Keratinocyte (primary cell): Measurements from ENCODE around the gene GJA4. TPM values are rescaled to one million over a fixed set of nuclear protein-coding genes. Genes with fewer than 3 reads are reported as not detected.
"Not testable (repeated sequence)": the region's sequence is repeated elsewhere in the genome, so short reads cannot be mapped to it uniquely, and the experiment has no call there.

Experiments
- DNase-seq: peaks from one replicate; pipeline ENCODE4 v3.0.0-alpha.2; 2011; ENCODE audit warnings: low read depth, missing footprints, low spot score
- FAIRE-seq: peaks from 2 replicates; lab custom pipeline; 2011; peaks lifted over from hg19 to GRCh38; lab: Jason Lieb, UNC
- H2AFZ ChIP-seq: 2 replicates; pipeline ENCODE4 v1.6.0; 2012; ENCODE audit warnings: low read length, control low read depth, inconsistent platforms; ENCODE audit not compliant: control insufficient read depth
- H3K27ac ChIP-seq: 2 replicates; pipeline ENCODE4 v1.5.1; 2011; ENCODE audit warnings: low read length; ENCODE audit not compliant: control insufficient read depth, insufficient read depth
- H3K27me3 ChIP-seq: 3 replicates; pipeline ENCODE4 v1.6.0; 2011; ENCODE audit warnings: low read length; ENCODE audit not compliant: control insufficient read depth, insufficient read depth; ENCODE audit errors: extremely low read depth
- H3K36me3 ChIP-seq, 2 experiments: 2 replicates in 1 of 2; 3 replicates in 1 of 2; pipeline ENCODE4 v1.5.1; 2011; ENCODE audit warnings: low read length in 2 of 2, mild to moderate bottlenecking in 1 of 2; ENCODE audit not compliant: control insufficient read depth in 2 of 2, insufficient read depth in 2 of 2; ENCODE audit errors: extremely low read depth in 1 of 2
- H3K4me1 ChIP-seq: 3 replicates; pipeline ENCODE4 v1.5.1; 2011; ENCODE audit warnings: low read length; ENCODE audit not compliant: control insufficient read depth, insufficient read depth; ENCODE audit errors: extremely low read depth
- H3K4me2 ChIP-seq: 3 replicates; pipeline ENCODE4 v1.6.0; 2011; ENCODE audit warnings: low read depth, low read length; ENCODE audit not compliant: control insufficient read depth, insufficient read depth; ENCODE audit errors: extremely low read depth
- H3K4me3 ChIP-seq, 3 experiments: fragments of 200-600 bp in 1 of 3; sonication (generic) in 1 of 3; 2 replicates in 2 of 3; 3 replicates in 1 of 3; pipeline ENCODE4 v1.5.1; 2011 to 2016; ENCODE audit warnings: low read length in 3 of 3, mild to moderate bottlenecking in 3 of 3, control low read depth in 2 of 3, inconsistent platforms in 1 of 3, low read depth in 1 of 3, mixed read lengths in 1 of 3, mixed run types in 1 of 3, moderate library complexity in 1 of 3; ENCODE audit not compliant: control insufficient read depth in 2 of 3, insufficient read depth in 2 of 3; ENCODE audit errors: extremely low read depth in 1 of 3
- H3K79me2 ChIP-seq: 2 replicates; pipeline ENCODE4 v1.6.0; 2012; ENCODE audit warnings: low read length; ENCODE audit not compliant: control insufficient read depth, insufficient read depth
- H3K9ac ChIP-seq: 3 replicates; pipeline ENCODE4 v1.6.0; 2011; ENCODE audit warnings: low read length; ENCODE audit not compliant: control insufficient read depth, insufficient read depth; ENCODE audit errors: extremely low read depth
- H3K9me1 ChIP-seq: 3 replicates; pipeline ENCODE4 v1.6.0; 2011; ENCODE audit warnings: low read length; ENCODE audit not compliant: control insufficient read depth, insufficient read depth; ENCODE audit errors: extremely low read depth
- H3K9me3 ChIP-seq: 2 replicates; pipeline ENCODE4 v1.5.1; 2012; ENCODE audit warnings: low read depth, low read length; ENCODE audit not compliant: control insufficient read depth
- H4K20me1 ChIP-seq: 3 replicates; pipeline ENCODE4 v1.6.0; 2011; ENCODE audit warnings: low read length; ENCODE audit not compliant: control insufficient read depth, insufficient read depth; ENCODE audit errors: extremely low read depth
- CTCF ChIP-seq, 3 experiments: IDR thresholded peaks in 1 of 3; conservative IDR thresholded peaks in 1 of 3; optimal IDR thresholded peaks in 1 of 3; 2 replicates in 2 of 3; 3 replicates in 1 of 3; pipeline versions ENCODE3 to v1.5.1; 2011; ENCODE audit warnings: low read length in 3 of 3, mild to moderate bottlenecking in 3 of 3, moderate library complexity in 2 of 3, control low read depth in 1 of 3, inconsistent platforms in 1 of 3; ENCODE audit not compliant: insufficient read depth in 2 of 3; ENCODE audit errors: extremely low read depth in 1 of 3
- EZH2 ChIP-seq: IDR thresholded peaks from one replicate; pipeline ENCODE4 v1.6.1; 2012; ENCODE audit warnings: inconsistent platforms, mild to moderate bottlenecking, low read length, moderate library complexity
- dilution Hi-C: fragments of 300-500 bp; cut with MboI; formaldehyde crosslinking; loops from one replicate; pipeline ENCODE4 v1.7.0; 2020; ENCODE audit warnings: low sequenced_read_pairs; ENCODE audit not compliant: extremely low pct_ligation_motif_present
- polyA plus RNA-seq, 5 experiments: library from polyadenylated mRNA; depleted of rRNA in 3 of 5; stranded (reverse) in 3 of 5; stranded (forward) in 1 of 5; unstranded in 1 of 5; fragments of >200 nt; gene quantifications; 1 replicate in 1 of 5; 2 replicates in 3 of 5; 3 replicates in 1 of 5; pipeline versions ENCODE4 v1.2.1 to v1.2.3, GENCODE V29; 2011 to 2012; ENCODE audit warnings: missing spikeins in 2 of 5, low read depth in 1 of 5, low replicate concordance in 1 of 5

The GJA4 gene
- polyA plus RNA-seq, 1 donor (not counting 4 experiments of a cell fraction or from before 2014, with no cell fraction given), result not detected

GRCh38 chr1:34770891-34771504, 21.8 kb upstream of the GJA4 start:
- no peak for DNase-seq
- peak overlapping the region; percentile 48 for H3K4me2 ChIP-seq
- no peaks in the 10 kb centered on the region for H3K36me3 ChIP-seq
- peak; percentile 69 for FAIRE-seq
- H3K9me3 ChIP-seq, result no peaks in the 10 kb centered on the region
- no peak overlapping the region for H3K4me3 ChIP-seq
- TF ChIP-seq EZH2 (no peak), CTCF (optimal IDR thresholded peaks at IDR 0.05 in 1 of 3, IDR thresholded peaks at IDR 0.05 in 1 of 3, conservative IDR thresholded peaks at IDR 0.05 in 1 of 3; ENCODE audit: extremely low read depth in 1 of 3, insufficient read depth in 2 of 3, low read length in 3 of 3) (no peak)
- H3K9me1 ChIP-seq, result no peaks in the 10 kb centered on the region
- H3K27me3 ChIP-seq, result no peaks in the 10 kb centered on the region
- no peak overlapping the region for H3K9ac ChIP-seq
- no peaks in the 10 kb centered on the region for H4K20me1 ChIP-seq
- dilution Hi-C loops, result no loop called here
- no peaks in the 10 kb centered on the region for H3K79me2 ChIP-seq
- H3K27ac ChIP-seq, result no peak overlapping the region
- peak overlapping the region; percentile 25 for H2AFZ ChIP-seq
- H3K4me1 ChIP-seq, result peaks cover 20% of the 10 kb centered on the region

GRCh38 chr1:34771573-34772371, 21.0 kb upstream of the GJA4 start:
- Histone ChIP-seq H3K79me2 (no peaks in the 10 kb centered on the region), H3K36me3 (no peaks in the 10 kb centered on the region), H3K27me3 (no peaks in the 10 kb centered on the region), H3K4me3 (no peak overlapping the region), H3K9me3 (no peaks in the 10 kb centered on the region), H3K4me2 (peak overlapping the region; percentile 48), H4K20me1 (no peaks in the 10 kb centered on the region), H3K4me1 (peaks cover 23% of the 10 kb centered on the region), H2AFZ (no peak overlapping the region), H3K27ac (no peak overlapping the region), H3K9ac (no peak overlapping the region), H3K9me1 (no peaks in the 10 kb centered on the region)
- TF ChIP-seq EZH2 (no peak), CTCF (optimal IDR thresholded peaks at IDR 0.05 in 1 of 3, IDR thresholded peaks at IDR 0.05 in 1 of 3, conservative IDR thresholded peaks at IDR 0.05 in 1 of 3; ENCODE audit: extremely low read depth in 1 of 3, insufficient read depth in 2 of 3, low read length in 3 of 3) (no peak)
- FAIRE-seq (peak; percentile 62), DNase-seq (no peak)
- dilution Hi-C loops, result no loop called here

- DNase-seq, H3K27me3 ChIP-seq: not testable (repeated sequence)
Measured at GRCh38 chr1:34773114-34773513, 19.7 kb upstream of the GJA4 start.

More at GRCh38 chr1:34773114-34773513, 19.7 kb upstream of the GJA4 start:
- H3K27ac ChIP-seq, H3K36me3 ChIP-seq, FAIRE-seq, H2AFZ ChIP-seq, dilution Hi-C loops, H3K9me3 ChIP-seq, H3K9me1 ChIP-seq, H3K4me3 ChIP-seq, H4K20me1 ChIP-seq, H3K4me2 ChIP-seq, H3K79me2 ChIP-seq, H3K9ac ChIP-seq: not testable (repeated sequence)
- H3K4me1 ChIP-seq, result peaks cover 32% of the 10 kb centered on the region
